Central memory CD4-positive, alpha-beta T cell (primary cell): Measurements from ENCODE around the gene CD8B.
"Not testable (repeated sequence)": the region's sequence is repeated elsewhere in the genome, so short reads cannot be mapped to it uniquely, and the experiment has no call there.

ENCODE experiments used
- DNase-seq: peaks from one replicate; pipeline ENCODE4 v3.0.0; 2022

Gene CD8B

GRCh38 chr2:86835548-86835889 is 26.2 kb downstream of the CD8B start:
- DNase-seq = not testable (repeated sequence)

GRCh38 chr2:86833315-86833714 is 28.4 kb downstream of the CD8B start:
- no peak for DNase-seq

GRCh38 chr2:86832334-86833096 is 29.2 kb downstream of the CD8B start:
- no peak for DNase-seq

- DNase-seq = no peak
Measured at GRCh38 chr2:86831537-86831936, 30.1 kb downstream of the CD8B start.

- no peak for DNase-seq
Measured at GRCh38 chr2:86826951-86827350, 34.7 kb downstream of the CD8B start.

- peak; percentile 2 for DNase-seq
Measured at GRCh38 chr2:86825693-86826381, 35.8 kb downstream of the CD8B start.

GRCh38 chr2:86825036-86825692 is 36.5 kb downstream of the CD8B start:
- DNase-seq = no peak

GRCh38 chr2:86822668-86823345 is 38.9 kb downstream of the CD8B start:
- DNase-seq = no peak

- no peak for DNase-seq
Measured at GRCh38 chr2:86821842-86822241, 39.8 kb downstream of the CD8B start.

GRCh38 chr2:86821306-86821705 is 40.4 kb downstream of the CD8B start:
- DNase-seq = no peak

- no peak for DNase-seq
Measured at GRCh38 chr2:86818957-86819356, 42.7 kb downstream of the CD8B start.

- no peak for DNase-seq
Measured at GRCh38 chr2:86818114-86818801, 43.4 kb downstream of the CD8B start.

GRCh38 chr2:86815611-86816010 is 46.1 kb downstream of the CD8B start:
- no peak for DNase-seq

- DNase-seq = no peak
Measured at GRCh38 chr2:86809481-86810121, 52.1 kb downstream of the CD8B start.

- peak; percentile 83 for DNase-seq
Measured at GRCh38 chr2:86808315-86809161, 53.1 kb downstream of the CD8B start.

- no peak for DNase-seq
Measured at GRCh38 chr2:86807468-86808275, 54.0 kb downstream of the CD8B start.

GRCh38 chr2:86807133-86807467 is 54.6 kb downstream of the CD8B start:
- DNase-seq = no peak

- no peak for DNase-seq
Measured at GRCh38 chr2:86806059-86806857, 55.4 kb downstream of the CD8B start.

- no peak for DNase-seq
Measured at GRCh38 chr2:86800856-86801567, 60.7 kb downstream of the CD8B start.
